GM12873 (cell line): Measurements from ENCODE around the gene GNAS-AS1.

Experiments
- TF ChIP-seq, protein P1 (sequence below): IDR thresholded peaks from 2 replicates; pipeline ENCODE4 v1.5.1; 2012; ENCODE audit warnings: low read depth, mild to moderate bottlenecking, moderate library complexity, low read length, control low read depth; ENCODE audit not compliant: insufficient read depth; ENCODE audit errors: missing control alignments

GNAS-AS1 gene

DNA sequence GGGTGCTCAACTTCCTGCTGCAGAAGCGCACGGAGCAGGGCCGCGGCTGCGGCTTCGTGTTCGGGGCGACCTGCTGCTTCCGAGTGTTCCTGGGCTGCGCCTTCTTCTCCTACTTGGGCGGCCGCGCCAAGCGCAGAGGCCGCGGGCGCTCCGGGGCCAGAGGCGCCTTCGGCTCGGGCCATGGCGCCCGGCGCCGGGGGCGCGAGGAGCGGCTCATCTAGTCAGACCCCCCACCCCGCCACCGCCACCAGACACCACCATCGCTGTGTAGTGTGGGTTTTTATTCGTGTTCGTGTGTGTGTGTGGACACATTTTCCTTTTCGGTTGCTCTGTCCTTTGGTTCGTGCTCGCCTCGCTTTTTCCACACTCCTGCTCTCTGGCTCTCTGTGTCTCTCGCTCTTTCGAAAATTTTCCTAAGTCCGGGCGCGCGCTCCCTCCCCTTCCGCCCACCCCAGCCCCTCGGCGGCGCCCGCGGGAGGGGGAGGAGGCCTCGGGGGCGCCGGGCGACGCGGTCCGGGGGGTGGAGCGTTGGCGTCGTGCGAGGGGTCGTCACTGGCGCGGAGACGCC, 39.9 kb upstream of the GNAS-AS1 start:
- TF ChIP-seq, protein P1, sequence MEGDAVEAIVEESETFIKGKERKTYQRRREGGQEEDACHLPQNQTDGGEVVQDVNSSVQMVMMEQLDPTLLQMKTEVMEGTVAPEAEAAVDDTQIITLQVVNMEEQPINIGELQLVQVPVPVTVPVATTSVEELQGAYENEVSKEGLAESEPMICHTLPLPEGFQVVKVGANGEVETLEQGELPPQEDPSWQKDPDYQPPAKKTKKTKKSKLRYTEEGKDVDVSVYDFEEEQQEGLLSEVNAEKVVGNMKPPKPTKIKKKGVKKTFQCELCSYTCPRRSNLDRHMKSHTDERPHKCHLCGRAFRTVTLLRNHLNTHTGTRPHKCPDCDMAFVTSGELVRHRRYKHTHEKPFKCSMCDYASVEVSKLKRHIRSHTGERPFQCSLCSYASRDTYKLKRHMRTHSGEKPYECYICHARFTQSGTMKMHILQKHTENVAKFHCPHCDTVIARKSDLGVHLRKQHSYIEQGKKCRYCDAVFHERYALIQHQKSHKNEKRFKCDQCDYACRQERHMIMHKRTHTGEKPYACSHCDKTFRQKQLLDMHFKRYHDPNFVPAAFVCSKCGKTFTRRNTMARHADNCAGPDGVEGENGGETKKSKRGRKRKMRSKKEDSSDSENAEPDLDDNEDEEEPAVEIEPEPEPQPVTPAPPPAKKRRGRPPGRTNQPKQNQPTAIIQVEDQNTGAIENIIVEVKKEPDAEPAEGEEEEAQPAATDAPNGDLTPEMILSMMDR, result no peak

DNA sequence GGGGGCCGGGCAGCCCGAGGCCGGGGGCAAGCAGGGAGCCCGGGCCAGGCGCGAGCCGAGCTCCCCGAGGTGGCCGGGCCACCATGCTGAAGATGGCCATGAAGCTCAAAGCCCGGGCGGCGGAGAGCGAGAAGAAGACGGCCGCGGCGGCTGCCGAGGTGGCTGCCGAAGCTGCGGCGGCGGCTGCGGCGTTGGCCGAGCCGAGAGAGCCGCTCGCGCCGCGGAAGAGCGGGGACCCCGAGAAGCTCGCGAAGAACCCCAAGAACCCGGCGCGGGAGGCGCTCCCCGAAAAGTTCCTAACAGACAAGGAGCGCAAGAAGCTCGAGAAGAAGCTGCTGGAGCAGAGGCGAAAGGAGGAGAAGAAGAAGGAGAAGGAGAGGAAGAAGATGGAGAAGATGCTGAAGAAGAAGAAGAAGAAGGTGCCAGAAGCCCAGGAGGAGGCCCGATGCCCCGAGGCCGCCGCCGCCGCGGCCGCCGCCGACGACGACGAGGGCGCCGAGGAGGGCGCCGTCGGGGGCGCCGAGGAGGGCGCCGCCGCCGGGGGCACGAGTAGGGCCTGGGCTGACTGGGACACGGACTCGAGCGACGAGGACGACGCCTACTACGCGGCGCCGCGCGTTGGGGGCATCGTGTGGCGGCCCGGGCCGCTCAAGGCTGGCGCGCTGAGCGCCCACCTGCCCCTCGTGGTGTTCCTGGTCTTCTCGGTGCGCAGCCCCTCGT, 39.3 kb upstream of the GNAS-AS1 start:
- TF ChIP-seq, protein P1, result no peak

DNA sequence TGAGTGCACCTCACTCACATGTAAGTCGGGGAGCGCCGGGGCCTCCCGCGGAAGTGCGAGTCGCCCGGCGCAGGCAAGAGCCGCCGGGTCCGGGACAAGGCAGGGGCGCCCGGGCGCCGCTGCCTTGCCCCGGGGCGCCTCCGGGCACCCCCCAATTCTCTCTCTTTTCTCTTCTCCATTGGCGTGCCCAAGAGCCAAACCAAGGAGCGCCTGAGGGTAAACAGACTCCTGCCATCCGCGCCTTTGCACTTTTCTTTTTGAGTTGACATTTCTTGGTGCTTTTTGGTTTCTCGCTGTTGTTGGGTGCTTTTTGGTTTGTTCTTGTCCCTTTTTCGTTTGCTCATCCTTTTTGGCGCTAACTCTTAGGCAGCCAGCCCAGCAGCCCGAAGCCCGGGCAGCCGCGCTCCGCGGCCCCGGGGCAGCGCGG, 38.6 kb upstream of the GNAS-AS1 start:
- TF ChIP-seq, protein P1, result no peak

DNA sequence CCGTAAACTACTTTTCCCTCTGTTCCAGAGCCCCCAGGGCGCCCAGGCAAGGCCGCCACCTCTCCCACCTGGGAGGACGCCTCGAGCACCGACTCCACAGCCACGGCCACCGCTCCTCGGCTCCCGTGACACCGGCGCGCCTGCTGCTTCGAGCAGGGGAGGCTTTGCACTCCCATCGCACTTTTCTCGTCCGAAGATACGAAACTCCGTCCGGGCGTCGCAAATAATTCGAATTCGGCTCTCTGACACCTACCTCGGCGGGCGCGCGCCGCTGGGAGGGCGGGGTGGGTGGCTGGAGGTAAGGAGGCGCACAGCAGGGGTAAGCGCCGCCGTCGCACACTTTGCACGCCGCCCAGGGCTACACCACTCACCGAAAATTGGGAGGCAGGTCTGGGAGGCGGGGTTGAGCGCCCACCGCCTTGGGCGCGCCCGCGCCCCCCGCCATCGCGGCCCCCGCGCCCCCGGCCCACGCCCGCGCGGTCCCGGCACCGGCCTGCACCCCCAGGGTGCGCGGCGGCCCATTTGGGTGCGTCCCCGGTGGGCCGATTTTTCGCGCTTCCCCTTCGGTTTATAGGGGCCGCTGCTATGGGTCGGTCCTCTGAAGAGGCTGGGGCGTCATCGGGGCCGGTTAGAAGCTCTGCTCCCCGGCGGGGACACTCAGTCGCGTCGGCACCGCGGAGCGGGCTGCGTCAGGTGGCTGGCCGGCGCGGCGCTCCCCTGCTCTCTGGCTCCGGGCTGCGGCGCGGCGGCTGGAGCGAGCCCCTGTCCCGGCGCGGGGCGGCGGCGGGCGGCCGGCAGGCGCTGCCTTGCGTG, 38.0 kb upstream of the GNAS-AS1 start:
- TF ChIP-seq, protein P1, result no peak

DNA sequence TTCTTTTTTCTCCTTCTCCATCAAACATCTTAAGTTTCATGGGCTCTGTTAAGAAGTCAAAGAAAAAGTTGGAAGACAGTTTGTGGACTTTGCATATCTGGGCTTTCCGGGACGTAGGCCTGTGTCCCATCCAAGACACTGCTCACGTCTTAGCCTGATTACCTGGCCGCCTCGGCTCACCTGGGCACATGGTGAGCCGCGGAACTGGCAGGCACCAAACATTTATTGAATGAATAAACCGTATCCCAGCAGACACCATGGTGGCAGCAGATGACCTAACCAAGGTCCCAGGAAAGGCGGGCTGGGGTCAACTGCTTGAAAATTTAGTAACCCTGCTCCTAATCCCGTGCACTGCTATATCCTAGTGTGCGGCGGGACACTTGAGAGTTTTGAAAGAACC, 37.4 kb upstream of the GNAS-AS1 start:
- TF ChIP-seq, protein P1, result no peak

DNA sequence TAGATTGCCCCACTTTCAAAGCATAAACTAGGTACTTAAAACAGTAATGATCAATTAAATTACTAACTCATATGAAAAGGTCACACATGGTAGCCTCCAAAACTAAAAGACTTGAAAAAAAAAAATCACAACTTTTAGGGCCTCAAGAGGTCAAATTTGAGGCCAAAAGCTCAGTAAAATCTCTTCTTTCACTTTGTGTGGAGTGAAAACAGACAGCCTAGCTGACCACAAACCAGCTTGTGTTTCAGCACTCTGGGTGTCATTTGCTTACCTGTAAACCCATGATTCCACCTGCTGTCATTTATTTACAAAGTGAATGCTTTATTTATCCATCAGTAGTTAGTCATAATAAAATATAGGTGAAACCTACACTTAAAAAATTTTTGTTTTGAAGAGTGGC, 35.8 kb upstream of the GNAS-AS1 start:
- TF ChIP-seq, protein P1, result no peak

DNA sequence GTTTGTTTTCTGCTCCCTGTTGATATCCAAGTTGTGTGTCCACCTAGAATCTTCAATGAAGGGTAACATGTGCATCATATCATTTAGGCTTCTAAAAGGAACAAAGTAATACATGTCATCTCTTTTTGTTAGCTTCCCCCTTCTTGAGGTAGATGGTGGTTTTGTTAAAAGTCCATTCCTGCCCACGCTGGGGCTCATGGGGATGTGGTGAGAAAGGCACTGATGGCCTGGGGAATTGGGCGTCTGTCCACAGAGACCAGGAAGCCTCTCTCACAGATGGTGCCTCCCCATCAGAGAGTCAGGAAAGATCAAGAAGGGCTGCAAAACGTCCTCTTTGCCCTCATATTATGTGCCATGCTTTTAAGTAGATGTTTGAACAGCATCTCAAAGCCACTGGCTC, 34.3 kb upstream of the GNAS-AS1 start:
- TF ChIP-seq, protein P1, result no peak
